Activated T-cell treated with anti-CD3 and anti-CD28 coated beads, Interleukin-2, amount 50 U/mL, for 1 hour (primary cell): ENCODE results near the gene LTBP4.
"Not testable (repeated sequence)": the region's sequence is repeated elsewhere in the genome, so short reads cannot be mapped to it uniquely, and the experiment has no call there.

ENCODE experiments used
- DNase-seq: peaks from one replicate; pipeline ENCODE4 v3.0.0-alpha.2; 2020

The LTBP4 gene

GRCh38 chr19:40613690-40614621, 12.8 kb downstream of the LTBP4 start:
- peak; percentile 84 for DNase-seq

DNA sequence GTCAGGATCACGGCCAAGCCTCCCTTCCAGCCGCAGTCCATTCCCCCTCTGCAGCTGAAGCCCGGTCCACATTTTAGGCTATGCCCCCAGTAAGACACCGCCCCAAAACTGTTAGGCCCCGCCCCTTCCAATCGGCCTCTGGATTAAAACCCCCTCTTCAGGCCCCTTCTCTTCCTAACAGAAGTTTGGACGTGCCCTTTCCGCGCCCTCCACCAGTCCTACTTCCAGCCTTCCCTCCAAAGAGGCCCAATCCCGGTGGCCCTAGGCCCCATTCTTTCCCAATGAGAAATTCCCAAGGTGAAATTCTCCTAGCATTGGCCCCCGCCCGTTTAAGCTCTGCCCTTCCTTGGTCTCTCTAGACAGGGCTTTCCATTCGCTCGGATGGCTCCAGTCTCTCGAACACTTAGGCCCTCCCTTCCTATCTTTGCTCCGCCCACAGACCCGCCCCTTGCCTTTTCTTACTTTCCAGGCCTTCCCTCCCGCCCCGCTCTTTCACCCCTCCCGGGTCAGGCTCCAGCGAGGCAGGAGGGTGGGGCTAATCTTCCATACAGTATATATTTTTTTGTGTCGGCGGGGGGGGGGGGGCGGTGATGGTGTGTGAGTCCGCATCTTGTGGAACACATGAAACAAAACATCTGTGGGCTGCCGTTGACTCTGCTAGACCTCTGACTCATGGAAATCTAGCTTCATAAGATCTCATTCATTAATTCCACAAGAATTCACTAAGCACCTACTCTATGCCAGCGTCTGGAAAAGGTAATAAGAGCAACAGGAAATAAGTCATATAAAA, 13.6 kb downstream of the LTBP4 start:
- DNase-seq, result peak; percentile 87

GRCh38 chr19:40616178-40616577, 15.0 kb downstream of the LTBP4 start:
- DNase-seq, result no peak

DNA sequence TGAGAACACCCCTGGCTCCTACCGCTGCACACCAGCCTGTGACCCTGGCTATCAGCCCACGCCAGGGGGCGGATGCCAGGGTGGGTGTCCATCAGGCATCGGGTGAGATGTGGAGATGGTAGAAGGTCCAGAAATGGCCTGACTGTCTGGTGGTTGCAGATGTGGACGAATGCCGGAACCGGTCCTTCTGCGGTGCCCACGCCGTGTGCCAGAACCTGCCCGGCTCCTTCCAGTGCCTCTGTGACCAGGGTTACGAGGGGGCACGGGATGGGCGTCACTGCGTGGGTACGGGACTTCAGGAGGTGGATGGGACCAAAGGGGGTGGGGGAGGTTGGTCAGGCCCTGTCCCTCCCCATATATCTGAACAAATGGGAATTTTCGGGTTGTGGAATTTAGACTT, 15.8 kb downstream of the LTBP4 start:
- no peak for DNase-seq

GRCh38 chr19:40617961-40618360, 16.8 kb downstream of the LTBP4 start:
- no peak for DNase-seq

GRCh38 chr19:40619333-40620160, 18.4 kb downstream of the LTBP4 start:
- DNase-seq, result no peak

- no peak for DNase-seq
Measured at GRCh38 chr19:40620161-40620485, 19.0 kb downstream of the LTBP4 start.

- DNase-seq, result no peak
Measured at GRCh38 chr19:40621283-40621682, 20.1 kb downstream of the LTBP4 start.

DNA sequence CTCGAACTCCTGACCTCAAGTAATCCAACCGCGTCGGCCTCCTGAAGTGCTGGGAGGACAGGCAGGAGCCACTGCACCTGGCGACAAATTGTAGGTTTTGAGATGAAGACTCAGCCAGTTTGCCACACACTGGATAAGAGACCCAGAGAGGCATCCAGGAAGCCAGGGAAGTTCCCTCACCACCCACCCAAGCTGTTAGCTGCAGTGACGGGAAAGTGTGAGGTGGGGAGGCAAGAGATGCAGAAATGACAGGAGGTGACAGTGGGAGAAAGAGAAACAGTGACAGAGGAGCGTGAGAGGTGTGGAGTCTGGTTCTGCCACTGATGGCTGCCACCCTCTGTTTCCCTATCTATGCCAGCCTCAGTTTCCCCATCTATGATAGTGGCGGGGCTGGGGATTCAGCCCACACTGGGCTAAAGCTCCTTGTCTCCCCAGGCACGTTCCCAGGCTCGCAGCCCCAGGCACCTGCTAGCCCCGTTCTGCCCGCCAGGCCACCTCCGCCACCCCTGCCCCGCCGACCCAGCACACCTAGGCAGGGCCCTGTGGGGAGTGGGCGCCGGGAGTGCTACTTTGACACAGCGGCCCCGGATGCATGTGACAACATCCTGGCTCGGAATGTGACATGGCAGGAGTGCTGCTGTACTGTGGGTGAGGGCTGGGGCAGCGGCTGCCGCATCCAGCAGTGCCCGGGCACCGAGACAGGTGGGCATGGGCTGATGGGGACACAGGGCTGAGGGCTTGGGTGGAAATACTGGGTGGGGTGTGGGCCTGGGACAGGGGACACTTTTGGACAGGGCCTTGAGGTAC, 21.0 kb downstream of the LTBP4 start:
- DNase-seq, result no peak

GRCh38 chr19:40622773-40623075, 21.6 kb downstream of the LTBP4 start:
- no peak for DNase-seq

DNA sequence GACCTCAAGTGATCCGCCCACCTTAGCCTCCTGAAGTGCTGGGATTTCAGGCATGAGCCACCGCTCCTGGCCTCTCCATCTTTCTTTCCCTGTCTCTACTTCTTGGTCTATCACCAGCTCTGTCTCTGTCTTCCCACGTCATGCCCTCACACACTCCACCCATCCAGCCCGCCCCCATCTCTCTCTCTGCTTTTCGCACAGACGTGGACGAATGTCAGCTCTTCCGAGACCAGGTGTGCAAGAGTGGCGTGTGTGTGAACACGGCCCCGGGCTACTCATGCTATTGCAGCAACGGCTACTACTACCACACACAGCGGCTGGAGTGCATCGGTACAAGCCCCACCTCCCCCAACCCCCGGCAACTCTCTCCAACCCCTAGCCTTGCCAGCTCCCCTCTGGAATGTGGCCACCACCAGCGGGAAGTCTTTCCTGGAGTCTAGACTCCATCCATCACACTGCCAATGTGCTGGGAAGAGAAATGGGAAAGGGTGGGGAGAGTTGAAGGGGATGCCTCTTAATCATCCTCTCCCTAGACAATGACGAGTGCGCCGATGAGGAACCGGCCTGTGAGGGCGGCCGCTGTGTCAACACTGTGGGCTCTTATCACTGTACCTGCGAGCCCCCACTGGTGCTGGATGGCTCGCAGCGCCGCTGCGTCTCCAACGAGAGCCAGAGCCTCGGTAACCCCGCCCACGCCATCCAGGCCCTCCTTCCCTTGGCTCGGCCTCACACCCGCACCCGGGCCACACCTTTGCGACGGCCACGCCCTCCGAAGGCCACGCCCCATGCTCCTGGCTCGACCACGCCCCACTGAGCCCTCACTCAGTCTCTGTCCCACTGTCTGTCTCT, 22.5 kb downstream of the LTBP4 start:
- no peak for DNase-seq

- DNase-seq, result not testable (repeated sequence)
Measured at GRCh38 chr19:40624369-40625153, 23.4 kb downstream of the LTBP4 start.

DNA sequence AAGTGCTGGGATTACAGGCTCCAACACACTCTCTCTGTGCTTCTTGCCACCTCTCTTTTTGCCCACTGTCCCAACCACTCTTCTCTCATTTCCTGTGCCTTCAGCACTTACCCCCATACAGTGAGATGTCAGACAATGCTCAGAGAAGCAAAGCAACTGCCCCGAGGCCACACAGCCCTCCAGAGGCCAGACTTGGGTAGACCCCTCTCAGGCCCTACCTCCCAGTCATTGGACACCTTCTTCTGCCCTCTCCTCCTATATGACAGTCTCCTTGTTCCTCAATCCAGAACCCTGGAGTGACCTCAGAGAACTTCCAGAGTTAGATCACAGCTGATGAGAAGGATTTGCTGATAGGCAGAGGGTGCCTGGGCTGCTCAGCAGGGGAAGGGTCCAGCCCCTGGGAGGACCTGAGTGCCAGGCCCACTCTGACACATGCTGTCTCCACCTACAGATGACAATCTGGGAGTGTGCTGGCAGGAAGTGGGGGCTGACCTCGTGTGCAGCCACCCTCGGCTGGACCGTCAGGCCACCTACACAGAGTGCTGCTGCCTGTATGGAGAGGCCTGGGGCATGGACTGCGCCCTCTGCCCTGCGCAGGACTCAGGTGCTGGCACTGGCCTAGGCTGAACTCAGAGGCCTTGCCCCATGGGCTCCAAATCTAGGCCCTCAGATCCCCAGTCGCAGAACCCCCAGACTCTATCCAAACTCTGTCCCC, 24.4 kb downstream of the LTBP4 start:
- no peak for DNase-seq

DNA sequence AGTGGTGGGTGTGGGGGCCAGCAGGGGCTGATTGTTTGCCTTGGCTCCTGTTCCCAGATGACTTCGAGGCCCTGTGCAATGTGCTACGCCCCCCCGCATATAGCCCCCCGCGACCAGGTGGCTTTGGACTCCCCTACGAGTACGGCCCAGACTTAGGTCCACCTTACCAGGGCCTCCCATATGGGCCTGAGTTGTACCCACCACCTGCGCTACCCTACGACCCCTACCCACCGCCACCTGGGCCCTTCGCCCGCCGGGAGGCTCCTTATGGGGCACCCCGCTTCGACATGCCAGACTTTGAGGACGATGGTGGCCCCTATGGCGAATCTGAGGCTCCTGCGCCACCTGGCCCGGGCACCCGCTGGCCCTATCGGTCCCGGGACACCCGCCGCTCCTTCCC, 25.7 kb downstream of the LTBP4 start:
- no peak for DNase-seq

DNA sequence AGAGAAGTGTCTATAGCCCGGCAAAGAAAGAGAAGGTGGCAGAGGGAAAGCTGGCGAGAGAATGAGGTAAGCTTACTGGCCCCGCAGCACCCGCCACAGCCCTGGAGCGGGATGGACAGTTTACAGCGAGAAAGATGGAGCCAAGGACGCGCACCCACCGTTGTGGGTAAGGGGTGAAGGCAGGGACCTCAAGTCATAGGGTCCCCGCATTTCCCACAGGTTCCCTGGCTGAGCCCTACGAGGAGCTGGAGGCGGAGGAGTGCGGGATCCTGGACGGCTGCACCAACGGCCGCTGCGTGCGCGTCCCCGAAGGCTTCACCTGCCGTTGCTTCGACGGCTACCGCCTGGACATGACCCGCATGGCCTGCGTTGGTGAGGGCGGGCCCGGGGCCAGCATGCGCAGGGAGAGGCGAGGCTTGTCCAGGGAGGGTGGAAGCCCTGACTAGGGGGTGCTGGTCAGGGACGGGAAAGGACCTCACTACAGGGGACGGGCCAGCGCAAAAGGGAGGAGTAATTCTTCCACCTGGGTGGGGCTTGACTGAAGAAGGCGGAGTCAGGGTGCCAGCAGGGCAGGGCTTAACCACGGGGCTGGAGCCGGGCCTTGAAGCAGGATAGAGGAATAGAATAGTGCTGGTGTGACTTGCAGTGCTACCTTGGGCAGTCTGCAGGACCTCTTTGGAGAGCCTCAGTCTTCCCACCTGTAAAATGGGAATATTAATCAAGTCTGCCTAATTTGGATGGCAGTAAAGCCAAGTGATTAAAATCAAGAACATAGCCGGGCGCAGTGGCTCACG, 26.5 kb downstream of the LTBP4 start:
- DNase-seq, result peak; percentile 23

DNA sequence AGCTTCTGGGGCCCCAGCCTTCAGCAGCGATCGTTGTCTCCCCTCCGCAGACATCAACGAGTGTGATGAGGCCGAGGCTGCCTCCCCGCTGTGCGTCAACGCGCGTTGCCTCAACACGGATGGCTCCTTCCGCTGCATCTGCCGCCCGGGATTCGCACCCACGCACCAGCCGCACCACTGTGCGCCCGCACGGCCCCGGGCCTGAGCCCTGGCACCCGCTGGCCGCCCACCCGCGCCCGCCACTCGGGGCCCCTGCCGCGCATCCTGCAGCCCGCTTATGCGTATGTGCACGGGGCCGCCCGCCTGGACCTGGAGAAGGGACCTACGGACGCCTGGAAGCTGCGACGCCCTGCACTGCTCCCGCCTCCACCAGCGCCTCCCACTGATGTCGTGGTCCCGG, 28.2 kb downstream of the LTBP4 start:
- no peak for DNase-seq

GRCh38 chr19:40630571-40631160, 29.5 kb downstream of the LTBP4 start:
- DNase-seq, result no peak

DNA sequence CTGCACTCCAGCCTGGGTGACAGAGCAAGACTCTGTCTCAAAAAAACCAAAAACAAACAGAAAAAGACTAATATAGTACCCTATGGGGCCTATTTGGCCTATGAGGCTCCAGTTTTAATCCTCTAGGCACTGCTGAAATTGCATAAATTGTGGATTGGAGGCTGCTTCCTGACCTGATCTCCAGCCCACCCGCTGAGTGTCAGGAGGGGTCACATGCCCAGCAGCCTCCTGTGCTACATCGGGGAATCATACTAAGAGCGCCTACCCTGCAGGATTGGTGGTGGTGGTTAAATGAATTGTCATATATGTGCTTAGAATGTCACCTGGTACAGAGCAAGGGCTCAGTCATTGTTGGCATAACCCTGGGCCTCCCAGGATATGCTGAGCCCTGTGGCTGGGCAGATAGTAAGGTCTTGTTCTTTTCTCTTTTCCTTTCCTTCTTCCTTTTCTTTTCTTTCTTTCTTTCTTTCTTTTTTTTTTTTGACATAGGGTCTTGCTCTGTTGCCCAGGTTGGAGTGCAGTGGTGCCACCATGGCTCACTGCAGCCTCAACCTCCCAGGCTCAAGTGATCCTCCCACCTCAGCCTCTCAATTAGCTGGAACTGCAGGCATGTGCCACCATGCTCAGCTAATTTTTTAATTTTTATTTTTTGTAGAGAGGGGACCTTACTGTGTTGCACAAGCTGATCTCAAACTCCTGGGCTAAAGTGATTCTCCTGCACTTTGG, 31.3 kb downstream of the LTBP4 start:
- no peak for DNase-seq
